Epithelial cell of esophagus (primary cell): ENCODE measurements around the gene OSBPL9.
"Not testable (repeated sequence)": the region's sequence is repeated elsewhere in the genome, so short reads cannot be mapped to it uniquely, and the experiment has no call there.

Experiments
- DNase-seq: peaks from one replicate; pipeline ENCODE4 v3.0.0; 2010; ENCODE audit warnings: low read depth
- H3K4me3 ChIP-seq: 2 replicates; pipeline ENCODE4 v1.5.1; 2011; ENCODE audit warnings: mild to moderate bottlenecking, low read length, control low read depth
- TF ChIP-seq, protein P1 (sequence below): IDR thresholded peaks from 2 replicates; pipeline ENCODE4 v1.5.1; 2011; ENCODE audit warnings: low read depth, mild to moderate bottlenecking, low read length, control low read depth, inconsistent platforms; ENCODE audit not compliant: insufficient read depth; ENCODE audit errors: missing control alignments

OSBPL9 gene

DNA sequence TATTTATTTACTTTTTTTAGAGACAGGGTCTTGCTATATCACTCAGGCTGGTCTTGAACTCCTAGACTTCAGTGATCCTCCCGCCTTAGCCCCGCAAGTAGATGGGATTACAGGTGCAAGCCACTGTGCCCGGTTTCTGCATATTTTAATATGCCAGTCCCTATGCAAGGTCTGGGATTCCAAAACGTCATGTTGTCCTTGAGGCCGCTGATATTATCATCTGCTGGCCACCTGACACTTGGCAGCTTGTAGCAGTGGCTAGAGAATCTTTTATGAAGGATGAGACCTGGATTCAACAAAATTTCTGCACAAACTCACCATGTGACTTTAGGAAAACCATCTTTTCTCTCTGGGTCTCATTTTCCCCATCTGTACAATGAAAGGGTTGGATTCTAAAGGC is 32.9 kb upstream of the OSBPL9 start:
- H3K4me3 ChIP-seq = no peak overlapping the region
- TF ChIP-seq, protein P1, sequence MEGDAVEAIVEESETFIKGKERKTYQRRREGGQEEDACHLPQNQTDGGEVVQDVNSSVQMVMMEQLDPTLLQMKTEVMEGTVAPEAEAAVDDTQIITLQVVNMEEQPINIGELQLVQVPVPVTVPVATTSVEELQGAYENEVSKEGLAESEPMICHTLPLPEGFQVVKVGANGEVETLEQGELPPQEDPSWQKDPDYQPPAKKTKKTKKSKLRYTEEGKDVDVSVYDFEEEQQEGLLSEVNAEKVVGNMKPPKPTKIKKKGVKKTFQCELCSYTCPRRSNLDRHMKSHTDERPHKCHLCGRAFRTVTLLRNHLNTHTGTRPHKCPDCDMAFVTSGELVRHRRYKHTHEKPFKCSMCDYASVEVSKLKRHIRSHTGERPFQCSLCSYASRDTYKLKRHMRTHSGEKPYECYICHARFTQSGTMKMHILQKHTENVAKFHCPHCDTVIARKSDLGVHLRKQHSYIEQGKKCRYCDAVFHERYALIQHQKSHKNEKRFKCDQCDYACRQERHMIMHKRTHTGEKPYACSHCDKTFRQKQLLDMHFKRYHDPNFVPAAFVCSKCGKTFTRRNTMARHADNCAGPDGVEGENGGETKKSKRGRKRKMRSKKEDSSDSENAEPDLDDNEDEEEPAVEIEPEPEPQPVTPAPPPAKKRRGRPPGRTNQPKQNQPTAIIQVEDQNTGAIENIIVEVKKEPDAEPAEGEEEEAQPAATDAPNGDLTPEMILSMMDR = no peak
- DNase-seq = no peak

GRCh38 chr1:51592711-51593110 is 24.2 kb upstream of the OSBPL9 start:
- TF ChIP-seq, protein P1 = no peak
- peak; percentile 85 for DNase-seq
- H3K4me3 ChIP-seq = no peak overlapping the region

GRCh38 chr1:51594716-51595115 is 22.2 kb upstream of the OSBPL9 start:
- H3K4me3 ChIP-seq = no peak overlapping the region
- TF ChIP-seq, protein P1 = no peak
- DNase-seq = no peak

DNA sequence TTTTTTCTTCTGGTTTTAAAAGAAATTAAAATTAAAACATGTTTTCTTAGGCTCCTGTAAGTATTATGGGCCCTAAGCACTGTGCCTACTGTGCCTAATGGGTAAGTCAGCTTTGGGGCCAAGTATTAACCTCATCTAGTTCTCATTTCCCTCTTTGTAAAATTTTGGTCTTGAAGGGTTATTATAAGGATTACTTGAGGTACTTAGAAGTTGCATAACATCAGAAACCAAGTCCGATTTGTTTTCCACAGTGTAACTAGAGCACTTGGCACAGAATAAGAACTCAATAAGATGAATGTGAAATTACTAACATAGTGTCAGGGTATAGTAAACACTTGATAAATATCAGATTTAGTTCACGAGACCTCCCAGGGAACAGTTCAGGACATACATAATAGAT is 16.4 kb upstream of the OSBPL9 start:
- TF ChIP-seq, protein P1 = no peak
- H3K4me3 ChIP-seq = no peak overlapping the region
- no peak for DNase-seq

- no peak overlapping the region for H3K4me3 ChIP-seq
- no peak for DNase-seq
- TF ChIP-seq, protein P1 = no peak
Observed at GRCh38 chr1:51600965-51601364, 15.9 kb upstream of the OSBPL9 start.

DNA sequence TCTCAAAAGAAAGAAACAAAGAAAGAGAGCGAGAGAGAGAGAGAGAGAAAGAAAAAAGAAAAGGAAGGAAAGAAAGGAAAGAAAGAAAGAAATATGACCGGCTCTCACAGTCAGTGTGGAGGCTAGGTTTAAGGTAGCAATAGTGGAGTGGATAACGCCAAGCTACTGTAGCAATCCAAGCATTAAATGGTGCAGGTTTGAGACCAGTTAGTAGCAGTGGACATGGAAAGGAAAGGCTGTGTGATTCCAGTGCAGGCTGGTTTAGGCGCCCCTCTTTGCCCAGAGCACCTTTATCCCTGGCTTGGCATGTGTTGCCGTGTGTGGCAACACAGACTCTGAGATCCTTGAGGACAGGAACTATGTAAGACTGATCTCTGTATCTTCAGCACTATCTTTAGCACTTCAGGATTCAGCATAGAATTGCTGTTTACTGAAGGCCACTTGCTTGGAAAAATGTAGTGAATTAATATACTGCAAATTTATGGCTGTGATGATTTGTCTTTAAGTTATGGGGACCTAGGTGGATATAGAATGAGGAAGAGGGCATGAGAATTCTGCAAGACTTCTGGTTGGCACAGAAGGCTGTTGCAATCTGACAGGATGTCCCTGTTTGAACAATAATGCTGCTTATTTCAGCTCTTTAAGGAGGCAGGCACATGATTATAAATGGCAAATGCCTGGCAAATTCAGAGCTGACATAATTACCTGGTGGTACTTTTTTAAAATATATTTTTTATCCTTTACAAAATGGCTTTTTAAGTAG is 10.8 kb upstream of the OSBPL9 start:
- peak; percentile 42 for DNase-seq
- H3K4me3 ChIP-seq = no peak overlapping the region
- TF ChIP-seq, protein P1 = no peak

DNA sequence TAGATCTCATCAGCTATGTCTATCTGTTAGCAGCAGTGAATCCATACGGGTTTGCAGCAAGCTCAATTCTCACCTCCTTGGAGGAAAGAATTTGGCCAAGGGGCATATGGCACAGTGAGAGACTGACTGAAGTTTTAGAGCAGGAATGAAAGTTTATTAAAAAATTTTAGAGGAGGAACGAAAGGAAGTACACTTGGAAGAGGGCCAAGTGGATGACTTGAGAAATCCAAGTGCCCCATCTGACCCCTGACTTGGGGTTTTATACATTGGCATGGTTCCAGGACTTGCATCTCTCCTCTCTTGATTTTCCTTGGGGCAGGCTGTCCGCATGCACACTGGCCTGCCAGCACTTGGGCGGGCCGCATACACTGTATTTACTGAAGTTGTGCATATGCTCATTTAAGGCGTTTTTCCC is 9.2 kb upstream of the OSBPL9 start:
- DNase-seq = no peak
- H3K4me3 ChIP-seq = no peak overlapping the region
- TF ChIP-seq, protein P1 = no peak

GRCh38 chr1:51610104-51610503 is 6.8 kb upstream of the OSBPL9 start:
- not testable (repeated sequence) for H3K4me3 ChIP-seq, DNase-seq
